ENCODE data around the gene RPS2.

RPS2 gene

GRCh38 chr16:1998360-1998835 lies 33.8 kb upstream of the RPS2 start:
- TF ChIP-seq CTCF (IDR thresholded peaks at IDR 0.05; ENCODE audit: poor library complexity, severe bottlenecking): no peak
- Histone ChIP-seq H3K27ac (ENCODE audit: poor library complexity, severe bottlenecking) (no peak overlapping the region), H3K36me3 (ENCODE audit: low read depth) (peaks cover 55% of the 10 kb centered on the region)

GRCh38 chr16:1997494-1998359 lies 33.1 kb upstream of the RPS2 start:
- Histone ChIP-seq H3K27me3 (ENCODE audit: insufficient read depth, poor library complexity, severe bottlenecking) (no peaks in the 10 kb centered on the region), H3K4me3 (ENCODE audit: severe bottlenecking) (no peak overlapping the region), H3K36me3 (ENCODE audit: low read depth) (peaks cover 48% of the 10 kb centered on the region), H3K4me1 (ENCODE audit: insufficient read depth, poor library complexity, severe bottlenecking) (no peaks in the 10 kb centered on the region), H3K27ac (ENCODE audit: poor library complexity, severe bottlenecking) (no peak overlapping the region), H3K9me3 (ENCODE audit: severe bottlenecking) (no peaks in the 10 kb centered on the region)
- TF ChIP-seq CTCF (IDR thresholded peaks at IDR 0.05; ENCODE audit: poor library complexity, severe bottlenecking): no peak
- ATAC-seq (ENCODE audit: low read depth): no peak
- DNase-seq (ENCODE audit: low spot score): no peak

More at GRCh38 chr16:1998360-1998835, 33.8 kb upstream of the RPS2 start:
- no peaks in the 10 kb centered on the region for H3K27me3 ChIP-seq (ENCODE audit: insufficient read depth, poor library complexity, severe bottlenecking)
- no peak for ATAC-seq (ENCODE audit: low read depth)
- H3K4me1 ChIP-seq (ENCODE audit: insufficient read depth, poor library complexity, severe bottlenecking): no peaks in the 10 kb centered on the region
- no peak for DNase-seq (ENCODE audit: low spot score)
- H3K4me3 ChIP-seq (ENCODE audit: severe bottlenecking): no peak overlapping the region
- no peaks in the 10 kb centered on the region for H3K9me3 ChIP-seq (ENCODE audit: severe bottlenecking)

- Histone ChIP-seq H3K27ac (ENCODE audit: poor library complexity, severe bottlenecking) (peak overlapping the region; percentile 21), H3K36me3 (ENCODE audit: low read depth) (peaks cover 10% of the 10 kb centered on the region), H3K27me3 (ENCODE audit: insufficient read depth, poor library complexity, severe bottlenecking) (peaks cover 5% of the 10 kb centered on the region), H3K9me3 (ENCODE audit: severe bottlenecking) (no peaks in the 10 kb centered on the region), H3K4me3 (ENCODE audit: severe bottlenecking) (no peak overlapping the region), H3K4me1 (ENCODE audit: insufficient read depth, poor library complexity, severe bottlenecking) (peaks cover 2% of the 10 kb centered on the region)
- no peak for DNase-seq (ENCODE audit: low spot score)
- ATAC-seq (ENCODE audit: low read depth): peak; percentile 66
- no peak for TF ChIP-seq CTCF (IDR thresholded peaks at IDR 0.05; ENCODE audit: poor library complexity, severe bottlenecking)
Observed at GRCh38 chr16:1993731-1994131, 29.1 kb upstream of the RPS2 start.

- H3K36me3 ChIP-seq (ENCODE audit: low read depth): peaks cover 10% of the 10 kb centered on the region
- peaks cover 2% of the 10 kb centered on the region for H3K4me1 ChIP-seq (ENCODE audit: insufficient read depth, poor library complexity, severe bottlenecking)
- no peak overlapping the region for H3K27ac ChIP-seq (ENCODE audit: poor library complexity, severe bottlenecking)
- no peak for ATAC-seq (ENCODE audit: low read depth)
- DNase-seq (ENCODE audit: low spot score): no peak
- H3K27me3 ChIP-seq (ENCODE audit: insufficient read depth, poor library complexity, severe bottlenecking): peaks cover 5% of the 10 kb centered on the region
- H3K9me3 ChIP-seq (ENCODE audit: severe bottlenecking): no peaks in the 10 kb centered on the region
- no peak for TF ChIP-seq CTCF (IDR thresholded peaks at IDR 0.05; ENCODE audit: poor library complexity, severe bottlenecking)
- no peak overlapping the region for H3K4me3 ChIP-seq (ENCODE audit: severe bottlenecking)
Observed at GRCh38 chr16:1992704-1993317, 28.2 kb upstream of the RPS2 start.
